ENCODE measurements around the gene FAF1.

GRCh38 chr1:50969611-50970508 is 9.8 kb upstream of the FAF1 start, which contains the start of gene CDKN2C:
- TF ChIP-seq POLR2A (IDR thresholded peaks at IDR 0.05; ENCODE audit: borderline replicate concordance, extremely low read depth, insufficient read depth, insufficient read length) (no peak), REST (IDR thresholded peaks at IDR 0.05; ENCODE audit: low read depth) (no peak), MAX (IDR thresholded peaks at IDR 0.05) (0 out of 2 replicates have a peak, but pooled peaks have one; percentile 17)
- TF ChIP-seq, protein P1, sequence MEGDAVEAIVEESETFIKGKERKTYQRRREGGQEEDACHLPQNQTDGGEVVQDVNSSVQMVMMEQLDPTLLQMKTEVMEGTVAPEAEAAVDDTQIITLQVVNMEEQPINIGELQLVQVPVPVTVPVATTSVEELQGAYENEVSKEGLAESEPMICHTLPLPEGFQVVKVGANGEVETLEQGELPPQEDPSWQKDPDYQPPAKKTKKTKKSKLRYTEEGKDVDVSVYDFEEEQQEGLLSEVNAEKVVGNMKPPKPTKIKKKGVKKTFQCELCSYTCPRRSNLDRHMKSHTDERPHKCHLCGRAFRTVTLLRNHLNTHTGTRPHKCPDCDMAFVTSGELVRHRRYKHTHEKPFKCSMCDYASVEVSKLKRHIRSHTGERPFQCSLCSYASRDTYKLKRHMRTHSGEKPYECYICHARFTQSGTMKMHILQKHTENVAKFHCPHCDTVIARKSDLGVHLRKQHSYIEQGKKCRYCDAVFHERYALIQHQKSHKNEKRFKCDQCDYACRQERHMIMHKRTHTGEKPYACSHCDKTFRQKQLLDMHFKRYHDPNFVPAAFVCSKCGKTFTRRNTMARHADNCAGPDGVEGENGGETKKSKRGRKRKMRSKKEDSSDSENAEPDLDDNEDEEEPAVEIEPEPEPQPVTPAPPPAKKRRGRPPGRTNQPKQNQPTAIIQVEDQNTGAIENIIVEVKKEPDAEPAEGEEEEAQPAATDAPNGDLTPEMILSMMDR (IDR thresholded peaks at IDR 0.05 in 2 of 3, conservative IDR thresholded peaks at IDR 0.05 in 1 of 3; ENCODE audit: borderline replicate concordance in 1 of 3, insufficient read depth in 1 of 3, low read depth in 2 of 3, low read length in 2 of 3), result no peak
